Fibroblast of lung (primary cell): ENCODE measurements around the gene VWCE. TPM values are rescaled to one million over a fixed set of nuclear protein-coding genes. Genes with fewer than 3 reads are reported as not detected.

Experiments used
- DNase-seq, 2 donors: peaks; one replicate each; pipeline versions ENCODE4 v3.0.0 to v3.0.0-alpha.2; 2010; ENCODE audit warnings: low read depth in 2 of 2
- H2AFZ ChIP-seq: 2 replicates; pipeline ENCODE4 v1.5.1; 2012; ENCODE audit warnings: low read length, control low read depth, inconsistent platforms
- H3K27ac ChIP-seq: 2 replicates; pipeline ENCODE4 v1.5.1; 2011; ENCODE audit warnings: low read length, control low read depth; ENCODE audit not compliant: insufficient read depth
- H3K27me3 ChIP-seq: 2 replicates; pipeline ENCODE4 v1.5.1; 2011; ENCODE audit warnings: mild to moderate bottlenecking, low read length; ENCODE audit not compliant: control insufficient read depth, insufficient read depth
- H3K36me3 ChIP-seq: 2 replicates; pipeline ENCODE4 v1.5.1; 2011; ENCODE audit warnings: low read length; ENCODE audit not compliant: control insufficient read depth, insufficient read depth
- H3K4me1 ChIP-seq: 2 replicates; pipeline ENCODE4 v1.5.1; 2011; ENCODE audit warnings: low read length; ENCODE audit not compliant: control insufficient read depth, insufficient read depth; ENCODE audit errors: extremely low read depth
- H3K4me2 ChIP-seq: 2 replicates; pipeline ENCODE4 v1.5.1; 2011; ENCODE audit warnings: low read length, control low read depth; ENCODE audit not compliant: insufficient read depth; ENCODE audit errors: extremely low read depth
- H3K4me3 ChIP-seq, 4 experiments: fragments of 200-600 bp in 1 of 4; sonication (generic) in 1 of 4; replicated peaks in 1 of 4; 2 replicates each; pipeline ENCODE4 v1.5.1; 2011 to 2016; ENCODE audit warnings: low read length in 4 of 4, low read depth in 3 of 4, mild to moderate bottlenecking in 3 of 4, control low read depth in 2 of 4, inconsistent platforms in 1 of 4, mixed read lengths in 1 of 4; ENCODE audit not compliant: insufficient read depth in 1 of 4; ENCODE audit errors: control extremely low read depth in 1 of 4
- H3K79me2 ChIP-seq: 2 replicates; pipeline ENCODE4 v1.5.1; 2012; ENCODE audit warnings: mild to moderate bottlenecking, low read length, inconsistent platforms; ENCODE audit not compliant: control insufficient read depth, insufficient read depth
- H3K9ac ChIP-seq: 2 replicates; pipeline ENCODE4 v1.5.1; 2011; ENCODE audit warnings: mild to moderate bottlenecking, low read length, control low read depth; ENCODE audit not compliant: insufficient read depth
- H3K9me3 ChIP-seq: 2 replicates; pipeline ENCODE4 v1.5.1; 2012; ENCODE audit warnings: low read depth, low read length; ENCODE audit not compliant: control insufficient read depth, insufficient read depth
- H4K20me1 ChIP-seq: 2 replicates; pipeline ENCODE4 v1.5.1; 2011; ENCODE audit warnings: low read length; ENCODE audit not compliant: control insufficient read depth, insufficient read depth; ENCODE audit errors: extremely low read depth
- CTCF ChIP-seq, 2 donors: IDR thresholded peaks in 1 of 2; conservative IDR thresholded peaks in 1 of 2; 1 replicate in 1 of 2; 2 replicates in 1 of 2; pipeline ENCODE4 v1.5.1; 2011 to 2012; ENCODE audit warnings: low read length in 2 of 2, control low read depth in 1 of 2, inconsistent platforms in 1 of 2, low read depth in 1 of 2, mild to moderate bottlenecking in 1 of 2
- EZH2 ChIP-seq: IDR thresholded peaks from 2 replicates; pipeline ENCODE4 v1.5.1; 2012; ENCODE audit warnings: low read length, control low read depth, mild to moderate bottlenecking; ENCODE audit errors: missing control alignments
- polyA plus RNA-seq, 2 donors: library from polyadenylated mRNA; depleted of rRNA in 1 of 2; stranded (reverse) in 1 of 2; unstranded in 1 of 2; fragments of >200 nt; gene quantifications; 2 replicates each; pipeline ENCODE4 v1.2.1, GENCODE V29; 2011 to 2012; ENCODE audit warnings: missing spikeins in 1 of 2
- total RNA-seq: library from RNA; depleted of rRNA; stranded (reverse); fragments of >200 nt; gene quantifications from 2 replicates; pipeline ENCODE4 v1.2.1, GENCODE V29; 2014

VWCE gene
- total and polyA plus RNA-seq, 2 donors (not counting 1 experiment from before 2014, with no cell fraction given): 0.30 to 1.7 TPM

GRCh38 chr11:61333550-61334433, 38.7 kb upstream of the VWCE start:
- Histone ChIP-seq H3K4me1 (peaks cover 8% of the 10 kb centered on the region), H2AFZ (peak overlapping the region; percentile 89), H3K36me3 (peaks cover 4% of the 10 kb centered on the region), H3K27me3 (no peaks in the 10 kb centered on the region), H3K4me3 (peak overlapping the region; percentile 73 to 99 (median 85)), H3K27ac (peak overlapping the region; percentile 89), H3K9ac (peak overlapping the region; percentile 99), H3K9me3 (no peaks in the 10 kb centered on the region), H3K4me2 (peak overlapping the region; percentile 99), H3K79me2 (peaks cover 41% of the 10 kb centered on the region), H4K20me1 (no peaks in the 10 kb centered on the region)
- TF ChIP-seq CTCF (conservative IDR thresholded peaks at IDR 0.05 in 1 of 2, IDR thresholded peaks at IDR 0.05 in 1 of 2; ENCODE audit: low read depth in 1 of 2, low read length in 2 of 2): no peak
- no peak for TF ChIP-seq EZH2
- DNase-seq: no peak

- TF ChIP-seq CTCF (conservative IDR thresholded peaks at IDR 0.05 in 1 of 2, IDR thresholded peaks at IDR 0.05 in 1 of 2; ENCODE audit: low read depth in 1 of 2, low read length in 2 of 2) (no peak), EZH2 (no peak)
- Histone ChIP-seq H3K79me2 (peaks cover 47% of the 10 kb centered on the region), H3K4me2 (peak within 1 kb of the TSS; percentile 99), H3K36me3 (peaks cover 4% of the 10 kb centered on the region), H3K9ac (peak within 1 kb of the TSS; percentile 99), H3K27me3 (no peaks in the 10 kb centered on the region), H3K4me3 (peak within 1 kb of the TSS; percentile 82 to 99 (median 86)), H3K9me3 (no peaks in the 10 kb centered on the region), H3K27ac (peak within 1 kb of the TSS; percentile 89), H2AFZ (peak within 1 kb of the TSS; percentile 89), H4K20me1 (no peaks in the 10 kb centered on the region), H3K4me1 (peaks cover 10% of the 10 kb centered on the region)
- DNase-seq: peak; percentile 90 to 91
Measured at GRCh38 chr11:61332797-61333549, 37.9 kb upstream of the VWCE start, which contains the start of the genes DDB1 and TKFC. Gene DDB1, minus strand, starts transcription at chr11:61333105. Its CDS starts 137 bp downstream, at chr11:61332968. Gene TKFC, plus strand, starts transcription at chr11:61333228. Its CDS starts 1,501 bp downstream, at chr11:61334729.
